ENCODE results near the gene INTS14.

DNA sequence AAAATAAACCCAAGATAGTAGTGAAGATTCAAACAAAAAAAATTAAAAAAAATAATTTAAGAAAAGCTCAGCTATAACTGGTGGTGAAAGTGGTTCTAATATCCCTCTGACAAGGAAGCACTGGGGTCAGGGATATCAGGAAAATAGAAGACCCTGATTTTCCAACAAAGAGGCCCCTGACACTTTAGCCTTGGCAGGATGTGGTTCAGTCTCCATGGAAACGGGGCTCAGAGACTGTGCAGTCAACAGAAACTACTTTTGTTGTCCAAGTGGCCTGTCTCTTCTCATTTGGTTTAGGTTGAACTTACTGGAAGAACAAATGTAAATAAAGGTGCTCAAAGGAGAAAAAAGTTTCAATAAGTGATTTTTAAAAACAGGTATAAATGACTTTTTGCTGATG, 27.2 kb downstream of the INTS14 start:
- TF ChIP-seq, protein P1, sequence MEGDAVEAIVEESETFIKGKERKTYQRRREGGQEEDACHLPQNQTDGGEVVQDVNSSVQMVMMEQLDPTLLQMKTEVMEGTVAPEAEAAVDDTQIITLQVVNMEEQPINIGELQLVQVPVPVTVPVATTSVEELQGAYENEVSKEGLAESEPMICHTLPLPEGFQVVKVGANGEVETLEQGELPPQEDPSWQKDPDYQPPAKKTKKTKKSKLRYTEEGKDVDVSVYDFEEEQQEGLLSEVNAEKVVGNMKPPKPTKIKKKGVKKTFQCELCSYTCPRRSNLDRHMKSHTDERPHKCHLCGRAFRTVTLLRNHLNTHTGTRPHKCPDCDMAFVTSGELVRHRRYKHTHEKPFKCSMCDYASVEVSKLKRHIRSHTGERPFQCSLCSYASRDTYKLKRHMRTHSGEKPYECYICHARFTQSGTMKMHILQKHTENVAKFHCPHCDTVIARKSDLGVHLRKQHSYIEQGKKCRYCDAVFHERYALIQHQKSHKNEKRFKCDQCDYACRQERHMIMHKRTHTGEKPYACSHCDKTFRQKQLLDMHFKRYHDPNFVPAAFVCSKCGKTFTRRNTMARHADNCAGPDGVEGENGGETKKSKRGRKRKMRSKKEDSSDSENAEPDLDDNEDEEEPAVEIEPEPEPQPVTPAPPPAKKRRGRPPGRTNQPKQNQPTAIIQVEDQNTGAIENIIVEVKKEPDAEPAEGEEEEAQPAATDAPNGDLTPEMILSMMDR (conservative IDR thresholded peaks at IDR 0.05; ENCODE audit: low read depth, low read length), result no peak
- TF ChIP-seq EZH2phosphoT487 (IDR thresholded peaks at IDR 0.05; ENCODE audit: borderline replicate concordance, low read length), result no peak

Data from PC-3 (cell line).